AG09319 (cell line): ENCODE results near the gene MPST.

Experiments
- DNase-seq: peaks from one replicate; pipeline ENCODE4 v3.0.0-alpha.2; 2010; ENCODE audit warnings: low read depth; ENCODE audit errors: extremely low read depth
- CTCF ChIP-seq: IDR thresholded peaks from 2 replicates; pipeline ENCODE4 v1.5.1; 2011; ENCODE audit warnings: low read depth, mild to moderate bottlenecking, inconsistent platforms, low read length, moderate library complexity

MPST gene

GRCh38 chr22:37077802-37078448, 58.4 kb downstream of the MPST start:
- TF ChIP-seq CTCF: no peak; the same call in none of the 2 replicates
- peak; percentile 10 for DNase-seq

- no peak for DNase-seq
- TF ChIP-seq CTCF: no peak
Measured at GRCh38 chr22:37079158-37079557, 59.6 kb downstream of the MPST start.
